Kasumi-1 (cell line): Measurements from ENCODE around the gene ENTHD1.
"Not testable (repeated sequence)": the region's sequence is repeated elsewhere in the genome, so short reads cannot be mapped to it uniquely, and the experiment has no call there.

ENCODE experiments used
- DNase-seq, 2 experiments: peaks; one replicate each; lab custom pipeline; 2025; lab: John Stamatoyannopoulos, UW

The ENTHD1 gene

GRCh38 chr22:39851606-39852315 is 41.8 kb downstream of the ENTHD1 start:
- no peak for DNase-seq

GRCh38 chr22:39847477-39847876 is 46.1 kb downstream of the ENTHD1 start:
- DNase-seq = no peak

DNA sequence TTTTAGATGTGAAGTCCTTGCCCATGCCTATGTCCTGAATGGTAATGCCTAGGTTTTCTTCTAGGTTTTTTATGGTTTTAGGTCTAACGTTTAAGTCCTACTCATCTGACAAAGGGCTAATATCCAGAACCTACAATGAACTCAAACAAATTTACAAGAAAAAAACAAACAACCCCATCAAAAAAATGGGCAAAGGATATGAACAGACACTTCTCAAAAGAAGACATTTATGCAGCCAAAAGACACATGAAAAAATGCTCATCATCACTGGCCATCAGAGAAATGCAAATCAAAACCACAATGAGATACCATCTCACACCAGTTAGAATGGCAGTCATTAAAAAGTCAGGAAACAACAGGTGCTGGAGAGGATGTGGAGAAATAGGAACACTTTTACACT is 47.0 kb downstream of the ENTHD1 start:
- DNase-seq = not testable (repeated sequence)

GRCh38 chr22:39845529-39845928 is 48.0 kb downstream of the ENTHD1 start:
- peak in 1 of 2 experiments; percentile 14 for DNase-seq

- no peak for DNase-seq
Observed at GRCh38 chr22:39839917-39840510, 53.5 kb downstream of the ENTHD1 start.

- no peak for DNase-seq
Observed at GRCh38 chr22:39839204-39839603, 54.4 kb downstream of the ENTHD1 start.

DNA sequence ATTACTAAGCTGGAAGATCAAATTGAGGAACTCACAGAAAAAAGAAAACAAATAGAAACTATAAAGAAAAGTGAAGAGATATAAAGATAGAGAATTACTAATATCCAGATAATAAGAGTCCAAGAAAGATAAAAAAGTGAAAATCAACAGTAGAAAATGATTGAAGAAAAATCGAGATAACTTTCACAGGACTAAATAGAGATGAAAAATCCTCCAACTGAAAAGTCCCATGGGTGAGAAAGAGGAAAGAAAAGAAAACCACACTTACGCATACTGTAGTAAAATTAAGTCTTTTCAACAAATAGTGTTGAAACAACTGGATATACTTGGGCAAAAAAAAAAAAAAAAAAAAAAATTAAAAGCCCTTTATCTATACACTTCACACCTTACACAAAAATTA is 60.0 kb downstream of the ENTHD1 start:
- no peak for DNase-seq

DNA sequence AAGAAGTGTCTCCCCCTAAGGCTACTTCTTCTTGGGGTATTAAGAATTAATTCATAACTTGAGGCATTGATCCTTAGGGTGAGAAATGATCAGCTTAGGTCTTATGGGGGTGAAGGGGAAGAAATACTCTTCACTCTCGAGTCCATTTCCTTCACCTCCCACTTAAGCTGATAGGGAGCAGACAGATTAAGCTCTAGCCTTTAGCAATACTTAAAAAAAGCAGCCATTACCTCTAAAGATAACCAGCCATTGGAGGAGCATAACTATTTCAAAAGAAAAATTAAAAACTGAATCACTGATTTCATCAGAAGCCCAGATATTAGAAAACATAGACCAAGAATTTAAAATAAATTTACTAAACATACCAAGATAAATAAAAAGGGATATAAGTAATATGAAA is 60.5 kb downstream of the ENTHD1 start:
- no peak for DNase-seq

- DNase-seq = no peak
Observed at GRCh38 chr22:39832627-39833074, 60.9 kb downstream of the ENTHD1 start.

- no peak for DNase-seq
Observed at GRCh38 chr22:39825661-39826102, 67.9 kb downstream of the ENTHD1 start.

DNA sequence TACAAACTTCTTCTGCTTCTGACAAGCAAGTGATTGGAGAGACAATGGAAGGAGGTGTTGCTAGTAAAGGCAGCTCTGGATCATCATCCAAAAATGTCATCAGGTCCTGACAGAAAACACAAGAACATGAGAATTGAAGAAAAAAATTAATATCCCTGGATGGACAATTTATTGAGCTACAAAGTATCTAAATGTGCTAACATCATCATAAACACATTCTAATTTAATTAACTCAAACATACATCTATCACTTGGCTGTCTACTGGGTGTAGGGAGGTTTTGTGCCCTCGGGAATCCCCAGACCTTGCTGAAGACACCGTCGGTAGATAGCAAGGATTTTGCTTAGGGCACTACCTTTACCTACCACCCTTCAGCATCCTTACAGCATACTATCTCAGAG is 72.6 kb downstream of the ENTHD1 start:
- DNase-seq = no peak

DNA sequence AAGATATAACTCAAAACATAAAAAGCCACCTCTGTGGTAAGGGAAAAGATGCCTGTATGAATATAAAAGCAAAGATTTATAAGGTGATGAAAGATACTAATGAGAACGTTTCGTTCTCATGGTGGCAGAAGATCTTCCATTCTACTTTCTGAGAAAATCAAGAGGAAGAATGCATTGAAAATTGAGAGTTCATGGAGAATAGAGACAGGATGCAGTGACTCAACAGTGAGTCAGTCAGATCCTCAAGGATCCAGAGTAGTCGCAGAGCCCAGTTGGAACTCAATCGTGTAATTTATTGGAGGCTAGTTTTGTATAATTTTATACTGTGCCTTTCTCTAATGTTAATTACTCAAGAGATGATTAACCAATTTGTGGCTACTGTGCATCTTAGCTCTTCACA is 73.3 kb downstream of the ENTHD1 start:
- no peak for DNase-seq

GRCh38 chr22:39819429-39819828 is 74.1 kb downstream of the ENTHD1 start:
- DNase-seq = no peak

DNA sequence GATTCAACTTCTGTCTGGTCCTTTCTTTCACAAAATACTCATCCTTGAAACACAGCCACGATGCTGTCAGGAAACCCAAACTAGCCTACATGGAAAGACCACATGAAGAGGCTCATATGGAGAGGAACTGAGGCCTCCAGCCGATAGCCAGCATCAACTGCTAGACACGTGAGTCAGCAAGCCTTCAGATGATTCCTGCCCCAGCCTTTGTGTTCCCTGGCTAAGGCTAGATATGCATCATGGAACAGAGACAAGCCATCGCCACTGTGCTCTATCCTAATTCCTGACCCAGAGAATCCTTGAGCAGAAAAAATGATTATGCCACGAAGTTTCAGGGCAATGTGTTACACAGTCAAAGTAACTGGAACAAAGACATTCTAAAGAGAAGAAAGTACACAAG is 75.5 kb downstream of the ENTHD1 start:
- DNase-seq = no peak

- DNase-seq = peak; percentile 32 to 42
Observed at GRCh38 chr22:39815932-39816331, 77.6 kb downstream of the ENTHD1 start.

DNA sequence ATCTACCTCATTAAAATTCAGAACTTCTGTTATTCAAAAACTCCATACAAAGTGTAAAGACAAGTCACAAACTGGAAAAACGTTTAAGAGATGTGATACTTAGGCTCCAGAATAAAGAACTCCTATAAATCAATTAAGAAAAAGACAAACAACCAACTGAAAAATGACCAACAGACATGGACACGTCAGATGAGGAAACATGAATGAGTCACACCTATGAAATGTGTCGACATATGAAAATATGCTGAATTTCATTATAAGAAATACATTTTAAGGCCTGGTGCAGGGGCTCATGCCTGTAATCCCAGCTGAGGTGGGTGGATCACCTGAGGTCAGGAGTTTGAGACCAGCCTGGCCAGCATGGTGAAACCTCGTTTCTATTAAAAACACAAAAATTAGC is 78.7 kb downstream of the ENTHD1 start:
- DNase-seq = no peak

DNA sequence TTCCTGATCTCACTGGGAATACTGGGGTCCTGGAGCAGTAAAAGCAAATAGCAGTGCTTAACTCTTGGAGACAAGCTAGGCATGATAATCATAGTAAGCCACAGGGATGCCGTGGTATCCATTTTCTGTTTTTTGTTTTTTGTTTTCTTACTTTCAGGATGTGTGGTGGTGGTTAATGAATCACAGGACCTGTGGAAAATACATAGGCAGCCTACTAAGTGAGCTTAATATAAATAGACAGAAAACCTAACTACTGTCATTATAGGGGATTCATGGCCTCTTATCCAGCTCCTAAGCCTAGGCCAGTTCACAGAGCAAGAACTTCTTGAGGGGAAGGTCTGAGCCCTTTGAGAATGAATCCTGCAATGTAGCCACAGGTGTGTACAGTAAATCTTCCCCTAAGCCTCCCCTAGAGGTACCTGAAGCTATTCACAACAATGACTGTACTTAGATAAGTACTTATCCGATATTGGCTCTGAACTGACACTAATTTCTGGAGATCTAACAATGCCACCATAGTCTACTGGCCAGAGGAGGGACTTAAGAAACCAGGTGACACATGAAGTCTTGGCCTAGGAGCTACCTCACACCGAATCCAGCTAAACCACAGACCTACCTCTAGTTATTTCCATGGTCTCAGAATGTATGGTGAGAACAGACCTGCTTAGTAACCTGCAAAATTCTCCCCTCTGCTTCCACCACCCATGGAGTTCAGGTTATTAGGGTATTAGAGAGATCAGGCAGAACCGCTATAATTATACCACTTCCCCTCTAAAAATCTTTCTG is 83.6 kb downstream of the ENTHD1 start:
- DNase-seq = no peak

GRCh38 chr22:39808081-39808480 is 85.5 kb downstream of the ENTHD1 start:
- peak; percentile 16 to 61 for DNase-seq

DNA sequence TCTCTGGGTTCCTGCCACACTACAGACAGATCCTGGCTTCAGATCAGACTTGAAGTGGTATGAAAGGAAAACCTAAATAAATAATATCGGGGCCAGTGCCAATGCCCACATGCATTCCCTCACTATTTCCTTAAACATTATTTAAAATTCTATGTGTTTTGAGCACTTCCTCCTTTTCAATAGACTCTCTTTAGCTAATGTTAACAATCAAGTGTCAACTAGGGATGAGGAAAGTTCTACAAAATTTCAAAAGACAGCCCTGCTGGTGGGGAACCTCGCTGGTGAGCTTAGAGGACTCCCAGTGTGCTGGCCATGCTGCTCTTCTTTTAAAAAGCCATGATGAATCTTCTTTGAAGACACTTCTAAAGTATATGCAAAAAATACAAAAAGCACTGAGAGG is 87.5 kb downstream of the ENTHD1 start:
- no peak for DNase-seq

GRCh38 chr22:39805117-39805516 is 88.4 kb downstream of the ENTHD1 start:
- DNase-seq = no peak

GRCh38 chr22:39802682-39803081 is 90.9 kb downstream of the ENTHD1 start:
- DNase-seq = no peak

DNA sequence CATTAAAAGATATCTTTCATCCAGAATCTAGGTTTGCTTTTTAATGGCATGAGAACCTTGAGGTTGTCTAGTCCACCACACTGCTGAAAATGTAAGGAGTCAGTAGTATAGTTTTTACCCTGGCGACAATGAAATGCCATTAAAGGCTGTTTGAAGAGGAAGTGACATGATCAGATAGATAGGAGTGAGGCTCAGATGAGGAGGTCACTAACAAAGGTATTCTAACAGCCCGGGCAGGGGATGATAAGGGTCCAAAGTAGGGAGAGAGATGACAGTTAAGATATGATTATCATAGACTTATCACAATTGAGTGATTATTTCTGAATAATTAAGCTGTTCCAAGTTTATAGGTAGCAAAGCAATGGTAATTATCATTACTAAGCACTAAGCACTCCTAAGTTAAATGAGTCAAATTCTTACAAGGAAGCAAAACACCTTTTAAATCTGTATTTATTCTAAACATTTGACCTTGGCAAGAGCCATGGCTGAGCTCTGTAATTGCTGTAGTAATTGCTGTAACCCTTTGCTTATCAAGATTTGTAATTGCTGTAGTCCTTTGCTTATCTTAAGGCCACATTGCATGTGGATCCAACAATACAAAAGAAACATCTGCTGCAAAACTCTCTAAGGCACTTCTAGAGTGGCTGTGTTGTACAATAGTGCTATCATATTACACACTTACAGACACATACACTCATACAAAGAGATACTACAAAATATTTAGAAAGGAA is 92.6 kb downstream of the ENTHD1 start:
- DNase-seq = no peak
